ENCODE data around the gene JAKMIP1.

DNA sequence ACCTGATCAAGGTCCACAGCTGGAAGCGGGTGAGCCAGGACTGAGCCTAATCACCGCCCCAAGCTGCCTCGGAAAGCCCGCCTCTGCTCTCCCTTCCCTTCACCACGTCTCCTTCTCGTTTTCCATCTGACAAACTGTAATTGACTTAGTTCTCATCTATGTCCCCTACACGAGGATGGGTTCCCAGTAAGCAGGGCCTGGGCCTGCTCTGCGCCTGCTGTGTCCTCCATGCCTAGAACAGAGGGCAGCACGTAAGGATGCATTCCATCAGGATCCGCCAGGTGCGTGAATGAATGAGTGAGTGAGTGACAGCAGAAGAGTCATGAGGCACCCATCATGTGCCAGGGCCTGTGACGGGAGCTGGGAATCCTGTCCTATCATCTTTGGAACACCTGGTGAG, 86.7 kb downstream of the JAKMIP1 start:
- TF ChIP-seq EZH2 (IDR thresholded peaks at IDR 0.05; ENCODE audit: borderline replicate concordance, insufficient read depth, low read length, poor library complexity, severe bottlenecking) (no peak), POLR2AphosphoS5 (IDR thresholded peaks at IDR 0.05) (no peak), REST (IDR thresholded peaks at IDR 0.05; ENCODE audit: borderline replicate concordance) (no peak), TAF1 (IDR thresholded peaks at IDR 0.05; ENCODE audit: low read depth) (no peak), RAD21 (conservative IDR thresholded peaks at IDR 0.05) (no peak), EP300 (conservative IDR thresholded peaks at IDR 0.05; ENCODE audit: poor library complexity, severe bottlenecking) (no peak), MXI1 (conservative IDR thresholded peaks at IDR 0.05; ENCODE audit: poor library complexity, severe bottlenecking) (no peak)
- TF ChIP-seq, protein P1, sequence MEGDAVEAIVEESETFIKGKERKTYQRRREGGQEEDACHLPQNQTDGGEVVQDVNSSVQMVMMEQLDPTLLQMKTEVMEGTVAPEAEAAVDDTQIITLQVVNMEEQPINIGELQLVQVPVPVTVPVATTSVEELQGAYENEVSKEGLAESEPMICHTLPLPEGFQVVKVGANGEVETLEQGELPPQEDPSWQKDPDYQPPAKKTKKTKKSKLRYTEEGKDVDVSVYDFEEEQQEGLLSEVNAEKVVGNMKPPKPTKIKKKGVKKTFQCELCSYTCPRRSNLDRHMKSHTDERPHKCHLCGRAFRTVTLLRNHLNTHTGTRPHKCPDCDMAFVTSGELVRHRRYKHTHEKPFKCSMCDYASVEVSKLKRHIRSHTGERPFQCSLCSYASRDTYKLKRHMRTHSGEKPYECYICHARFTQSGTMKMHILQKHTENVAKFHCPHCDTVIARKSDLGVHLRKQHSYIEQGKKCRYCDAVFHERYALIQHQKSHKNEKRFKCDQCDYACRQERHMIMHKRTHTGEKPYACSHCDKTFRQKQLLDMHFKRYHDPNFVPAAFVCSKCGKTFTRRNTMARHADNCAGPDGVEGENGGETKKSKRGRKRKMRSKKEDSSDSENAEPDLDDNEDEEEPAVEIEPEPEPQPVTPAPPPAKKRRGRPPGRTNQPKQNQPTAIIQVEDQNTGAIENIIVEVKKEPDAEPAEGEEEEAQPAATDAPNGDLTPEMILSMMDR (IDR thresholded peaks at IDR 0.05; ENCODE audit: poor library complexity, severe bottlenecking): no peak

All from neural cell (in vitro differentiated cells).